HEK293T (cell line): ENCODE data around the gene HPCAL4.

Experiments used
- CTCF ChIA-PET: fragments of 350-600 bp; formaldehyde crosslinking; extraction: SDS; loops from one replicate; lab custom pipeline; 2021; ENCODE audit warnings: antibody characterized with exemption, inconsistent platforms; lab: Yijun Ruan, JAX
- POLR2A ChIA-PET: fragments of 350-600 bp; formaldehyde crosslinking; extraction: SDS; loops from one replicate; lab custom pipeline; 2020; ENCODE audit warnings: antibody characterized with exemption, inconsistent platforms; lab: Yijun Ruan, JAX
- DNase-seq: peaks from one replicate; pipeline ENCODE4 v3.0.0; 2012; ENCODE audit warnings: mixed read lengths; ENCODE audit errors: extremely low spot score
- ARNT ChIP-seq: fragments of 450-650 bp; IDR thresholded peaks from 2 replicates; pipeline ENCODE4 v1.6.1; 2017; ENCODE audit warnings: mild to moderate bottlenecking
- BHLHE40 ChIP-seq: fragments of 450-650 bp; IDR thresholded peaks from 2 replicates; pipeline ENCODE4 v1.6.1; 2016; ENCODE audit warnings: mild to moderate bottlenecking, moderate library complexity, borderline replicate concordance
- CTBP1 ChIP-seq: fragments of 450-650 bp; IDR thresholded peaks from 2 replicates; pipeline ENCODE4 v1.6.1; 2016; ENCODE audit warnings: borderline replicate concordance
- ELF4 ChIP-seq: fragments of 450-650 bp; IDR thresholded peaks from 2 replicates; pipeline ENCODE4 v1.6.1; 2017; ENCODE audit warnings: antibody characterized with exemption
- FOXA1 ChIP-seq: fragments of 450-650 bp; IDR thresholded peaks from 2 replicates; pipeline ENCODE4 v1.6.1; 2016; ENCODE audit warnings: mild to moderate bottlenecking
- FOXK2 ChIP-seq: fragments of 450-650 bp; IDR thresholded peaks from 2 replicates; pipeline ENCODE4 v1.6.1; 2016; ENCODE audit warnings: mild to moderate bottlenecking
- FOXM1 ChIP-seq: fragments of 450-650 bp; IDR thresholded peaks from 2 replicates; pipeline ENCODE4 v1.6.1; 2017; ENCODE audit warnings: mild to moderate bottlenecking, borderline replicate concordance
- HDGF ChIP-seq: fragments of 450-650 bp; IDR thresholded peaks from 2 replicates; pipeline ENCODE4 v1.6.1; 2017; ENCODE audit warnings: antibody characterized with exemption, borderline replicate concordance
- L3MBTL2 ChIP-seq: fragments of 450-650 bp; conservative IDR thresholded peaks from 2 replicates; pipeline ENCODE4 v1.6.1; 2016; ENCODE audit warnings: mild to moderate bottlenecking
- LEF1 ChIP-seq: fragments of 450-650 bp; IDR thresholded peaks from 2 replicates; pipeline ENCODE4 v1.6.1; 2017; ENCODE audit warnings: mild to moderate bottlenecking, borderline replicate concordance
- NFRKB ChIP-seq: fragments of 450-650 bp; IDR thresholded peaks from 2 replicates; pipeline ENCODE4 v1.6.1; 2016; ENCODE audit warnings: mild to moderate bottlenecking, moderate library complexity
- PKNOX1 ChIP-seq: fragments of 450-650 bp; IDR thresholded peaks from 2 replicates; pipeline ENCODE4 v1.6.1; 2016
- SP1 ChIP-seq: fragments of 450-650 bp; IDR thresholded peaks from 2 replicates; pipeline ENCODE4 v1.6.1; 2017
- SUZ12 ChIP-seq: fragments of 450-650 bp; IDR thresholded peaks from 2 replicates; pipeline ENCODE4 v1.6.1; 2016; ENCODE audit warnings: mild to moderate bottlenecking
- TARDBP ChIP-seq: fragments of 450-650 bp; IDR thresholded peaks from 2 replicates; pipeline ENCODE4 v1.6.1; 2016
- ZNF384 ChIP-seq: fragments of 450-650 bp; IDR thresholded peaks from 2 replicates; pipeline ENCODE4 v1.6.1; 2016

Gene HPCAL4

GRCh38 chr1:39643705-39644104, 47.5 kb downstream of the HPCAL4 start:
- DNase-seq = no peak
- TF ChIP-seq TARDBP = no peak
- no peak for TF ChIP-seq ARNT
- TF ChIP-seq ELF4 = no peak
- no peak for TF ChIP-seq FOXK2
- no peak for TF ChIP-seq ZNF384
- no peak for TF ChIP-seq HDGF
- no peak for TF ChIP-seq FOXA1
- TF ChIP-seq NFRKB = no peak
- TF ChIP-seq L3MBTL2 = no peak
- TF ChIP-seq SP1 = no peak
- TF ChIP-seq PKNOX1 = no peak
- TF ChIP-seq SUZ12 = no peak
- TF ChIP-seq CTBP1 = no peak
- no peak for TF ChIP-seq LEF1
- no peak for TF ChIP-seq BHLHE40
- TF ChIP-seq FOXM1 = no peak
- ChIA-PET CTCF (interaction anchor here (0.6 kb wide), 1 partner anchor 10 kb away, joined by 3 read pairs; no protein-coding TSS in a partner anchor), POLR2A (no interaction called here)

GRCh38 chr1:39642796-39643195, 48.4 kb downstream of the HPCAL4 start:
- DNase-seq = no peak
- TF ChIP-seq CTBP1 (no peak), ELF4 (no peak), TARDBP (no peak), NFRKB (no peak), FOXM1 (no peak), PKNOX1 (no peak), ARNT (no peak), BHLHE40 (no peak), FOXA1 (no peak), FOXK2 (no peak), L3MBTL2 (no peak), SUZ12 (no peak)
- ChIA-PET CTCF (interaction anchor here (1.5 kb wide), 1 partner anchor 15 kb away, joined by 4 read pairs; no protein-coding TSS in a partner anchor), POLR2A (no interaction called here)

DNA sequence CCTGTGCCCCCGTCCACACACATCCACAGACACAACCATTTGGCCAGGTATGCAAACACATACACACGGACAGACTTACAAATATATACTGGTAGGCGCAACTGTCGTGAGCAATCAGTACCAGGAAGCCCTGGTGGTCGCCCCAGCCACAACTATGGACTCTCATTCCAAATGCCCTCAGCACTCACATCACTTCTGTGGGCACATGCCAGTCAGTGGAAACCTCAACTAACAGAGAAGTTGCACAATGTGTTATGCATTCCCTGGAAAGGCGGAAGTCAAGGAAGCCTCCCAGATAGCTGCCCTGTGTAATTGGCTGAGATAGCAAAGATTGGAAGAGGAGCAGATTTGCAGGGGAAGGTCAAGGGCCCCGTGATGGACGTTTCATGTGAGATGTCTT, 50.4 kb downstream of the HPCAL4 start:
- ChIA-PET POLR2A (interaction anchor here (1.3 kb wide), 1 partner anchor 98 kb away, joined by 3 read pairs; the partner anchor contains the start of gene PPIE), CTCF (interaction anchor here (0.7 kb wide), 1 partner anchor 17 kb away, joined by 4 read pairs; no protein-coding TSS in a partner anchor)
- DNase-seq = no peak
- TF ChIP-seq FOXK2 (no peak), ARNT (no peak), ZNF384 (no peak), SUZ12 (no peak)

DNA sequence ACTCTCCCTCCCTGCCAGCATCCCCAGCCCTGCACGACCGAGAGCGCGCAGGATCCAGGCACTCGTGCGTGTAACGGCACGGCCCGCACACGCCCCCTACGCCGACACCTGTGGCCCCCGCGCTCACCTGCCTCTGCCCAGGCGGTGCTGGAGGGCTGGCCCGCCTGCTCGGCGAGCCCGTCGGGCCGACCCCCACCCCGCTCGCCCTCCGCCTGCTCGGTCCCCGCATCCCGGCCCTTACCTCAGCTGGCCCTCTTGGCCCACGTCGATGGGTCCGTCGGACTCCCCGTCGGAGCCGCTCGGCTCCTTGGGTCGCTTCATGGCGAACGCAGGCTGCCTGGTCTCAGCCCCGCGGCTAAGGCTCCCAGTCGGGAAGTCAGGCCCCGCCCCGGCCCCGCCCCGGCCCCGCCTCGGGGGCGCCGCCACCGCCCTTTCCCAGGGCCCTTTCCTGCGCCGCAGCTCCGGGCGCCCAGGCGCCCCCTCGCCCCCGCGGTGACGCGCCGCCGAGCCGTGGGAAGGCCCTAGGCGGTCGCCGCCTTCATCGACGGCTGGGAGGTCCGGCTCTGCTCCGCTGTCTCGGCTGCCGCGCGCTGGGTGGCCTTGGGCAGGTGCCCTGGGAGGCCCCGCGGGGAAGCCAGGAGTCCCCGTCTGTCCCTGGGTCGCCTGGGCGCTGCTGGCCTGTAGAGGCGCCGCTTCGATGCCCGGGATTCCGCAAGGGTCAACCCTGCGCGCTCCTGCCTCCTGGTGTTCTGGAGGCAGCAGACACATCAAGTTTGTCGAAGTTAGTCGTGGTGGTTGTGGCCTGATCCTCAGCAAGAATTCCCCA, 51.7 kb downstream of the HPCAL4 start, which contains the start of gene HEYL:
Gene HEYL (minus strand): TSS at position 339 of the 826 bp plus-strand sequence. CDS start 18 bp downstream, at position 321.
- ChIA-PET POLR2A (interaction anchor here (1.0 to 1.4 kb wide), 2 partner anchors 14 to 17 kb away, joined by 3 read pairs; no protein-coding TSS in a partner anchor), CTCF (interaction anchor here (0.7 to 1.5 kb wide), 3 partner anchors 14 to 33 kb away, joined by 3 to 4 read pairs (median 3); no protein-coding TSS in a partner anchor)
- peak; percentile 84 for DNase-seq
- no peak for TF ChIP-seq HDGF
- no peak for TF ChIP-seq ZNF384
- no peak for TF ChIP-seq L3MBTL2
- TF ChIP-seq LEF1 = no peak
- no peak for TF ChIP-seq PKNOX1
- TF ChIP-seq FOXM1 = no peak
- no peak for TF ChIP-seq FOXK2
- TF ChIP-seq SUZ12 = no peak
- no peak for TF ChIP-seq NFRKB
- TF ChIP-seq ELF4 = no peak
- no peak for TF ChIP-seq BHLHE40
- TF ChIP-seq FOXA1 = no peak
- TF ChIP-seq CTBP1 = no peak
- no peak for TF ChIP-seq SP1
- no peak for TF ChIP-seq ARNT
- TF ChIP-seq TARDBP = no peak

- DNase-seq = no peak
- CTCF ChIA-PET = interaction anchor here (0.7 to 1.5 kb wide), 3 partner anchors 15 to 33 kb away, joined by 3 to 4 read pairs (median 3); no protein-coding TSS in a partner anchor
- TF ChIP-seq FOXK2 (no peak), ELF4 (no peak)
- POLR2A ChIA-PET = interaction anchor here (1.0 to 1.4 kb wide), 2 partner anchors 14 to 17 kb away, joined by 3 read pairs; no protein-coding TSS in a partner anchor
Observed at GRCh38 chr1:39638965-39639304, 52.3 kb downstream of the HPCAL4 start.

GRCh38 chr1:39637361-39637760, 53.9 kb downstream of the HPCAL4 start:
- ChIA-PET POLR2A (interaction anchor here (1.4 kb wide), 1 partner anchor 11 kb away, joined by 3 read pairs; no protein-coding TSS in a partner anchor), CTCF (no interaction called here)
- TF ChIP-seq BHLHE40 (no peak), NFRKB (no peak), HDGF (no peak), TARDBP (no peak), SUZ12 (no peak), ELF4 (no peak), FOXM1 (no peak)
- DNase-seq = no peak
